NCI-H226 (cell line): ENCODE measurements around the gene FPR1.

ENCODE experiments used
- DNase-seq: peaks from one replicate; pipeline ENCODE4 v3.0.0-alpha.2; 2015

FPR1 gene

DNA sequence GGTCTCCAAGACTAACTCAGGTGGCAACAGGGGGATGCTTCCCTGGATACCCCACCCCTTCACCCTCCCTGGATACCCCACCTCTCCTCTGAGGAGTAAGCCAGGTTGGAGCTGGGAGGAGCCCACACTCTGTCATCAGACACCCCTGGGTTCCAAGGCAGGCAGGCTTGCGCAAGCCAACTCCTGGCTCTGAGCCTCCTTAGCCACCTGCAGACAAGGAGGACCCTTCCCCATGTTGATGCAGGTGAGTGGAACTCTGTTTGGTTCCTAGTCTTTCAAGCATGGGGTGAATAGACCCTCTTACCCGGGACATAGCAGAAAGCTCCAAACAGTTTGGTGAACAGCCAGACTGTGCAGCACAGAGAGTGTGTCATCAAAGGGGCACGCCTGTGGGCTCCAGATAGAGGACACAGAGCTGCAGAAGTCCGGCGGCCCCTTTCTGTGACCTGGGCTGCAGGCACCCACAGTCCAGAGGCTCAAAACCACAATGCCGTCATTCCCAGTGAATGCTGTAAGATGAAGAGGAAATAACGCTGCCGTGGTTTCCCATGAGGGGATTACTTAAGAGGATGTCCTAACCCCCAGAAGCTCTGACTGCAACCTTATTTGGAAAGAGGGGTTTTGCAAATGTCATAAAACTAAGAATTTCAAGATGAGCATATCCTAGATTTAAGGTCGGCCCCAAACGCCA lies 15.8 kb downstream of the FPR1 start:
- DNase-seq, result peak; percentile 31

DNA sequence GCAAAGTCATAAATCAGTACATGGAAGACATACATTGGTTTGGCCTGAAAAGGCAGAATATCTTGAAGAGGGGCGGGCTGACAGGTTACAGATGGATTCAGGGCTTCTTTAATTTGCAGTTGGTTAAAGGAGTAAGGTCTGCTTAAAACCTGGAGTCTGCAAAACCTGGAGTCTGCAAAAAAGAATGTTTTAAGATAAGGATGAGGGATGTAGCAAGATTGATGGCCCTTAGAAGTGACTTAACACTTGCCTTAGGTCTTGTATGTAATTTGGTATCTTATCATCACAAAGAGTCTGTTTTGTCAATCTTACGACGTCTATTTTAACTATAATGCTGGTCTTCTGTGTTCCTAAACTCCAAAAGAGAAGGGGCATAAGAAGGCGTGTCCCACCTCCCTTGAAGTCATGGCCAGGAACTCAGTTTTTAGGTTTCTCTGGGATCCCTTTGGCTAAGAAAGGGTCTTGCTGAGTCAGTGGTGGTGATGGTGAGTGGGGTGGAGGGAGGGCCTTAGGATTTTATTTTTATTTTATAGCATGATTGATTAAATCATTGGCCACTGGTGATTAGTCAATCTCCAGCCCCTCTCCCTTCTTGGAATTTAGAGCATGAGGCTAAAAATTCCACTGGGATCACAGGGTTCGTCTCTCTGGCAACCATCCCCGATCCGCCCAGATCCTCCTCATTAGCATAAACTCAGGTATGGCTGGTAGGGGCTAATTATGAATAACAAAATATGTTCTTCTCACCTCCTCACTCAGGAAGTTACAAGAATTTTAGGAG lies 17.7 kb downstream of the FPR1 start:
- DNase-seq, result peak; percentile 33

DNA sequence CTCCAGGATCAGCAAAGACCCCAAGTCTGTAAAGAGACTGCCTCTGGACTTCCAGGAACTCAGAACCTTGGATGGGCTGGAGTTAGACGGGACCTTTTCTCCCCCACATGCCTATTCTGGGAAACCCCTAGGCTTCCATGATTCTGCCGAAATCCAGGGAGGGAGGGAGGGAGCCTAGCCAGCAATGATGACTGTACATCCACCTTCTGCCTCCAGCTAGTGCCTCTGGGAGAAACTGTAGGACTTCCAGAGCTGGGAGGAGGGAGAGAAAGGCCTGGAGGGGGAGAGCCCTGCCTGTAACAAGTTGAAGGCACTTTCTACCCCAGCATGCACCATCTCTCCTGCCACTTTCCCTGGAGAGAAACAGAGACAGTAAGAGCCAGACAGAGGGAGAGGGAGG lies 21.9 kb downstream of the FPR1 start:
- peak; percentile 75 for DNase-seq

DNA sequence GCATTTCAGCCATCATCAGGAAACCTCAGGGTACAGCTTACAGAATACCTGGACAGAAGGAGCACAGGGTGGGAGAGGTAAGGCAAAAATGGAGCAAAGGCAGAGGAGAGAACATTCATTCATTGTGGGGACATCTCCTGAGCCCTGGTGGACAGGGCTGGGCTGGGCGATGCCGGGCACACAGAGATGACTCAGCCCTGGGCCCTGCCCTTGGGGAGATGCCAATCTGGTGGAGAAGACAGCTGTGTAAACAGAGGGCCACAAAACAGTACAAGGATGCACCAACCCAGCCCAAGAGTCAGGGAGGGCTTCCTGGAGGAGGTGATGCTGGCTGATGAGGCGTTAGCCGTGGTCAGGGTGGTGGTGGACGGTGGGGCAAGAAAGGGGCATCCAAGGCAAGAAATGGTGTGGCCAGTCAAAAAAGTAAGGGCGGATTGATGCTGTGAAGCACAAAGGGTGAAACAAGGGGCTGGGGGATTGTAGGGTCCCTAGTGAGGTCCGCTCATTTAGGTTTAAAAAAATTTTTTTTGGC lies 24.3 kb downstream of the FPR1 start:
- DNase-seq, result peak; percentile 63

- peak; percentile 99 for DNase-seq
These were observed 25.6 kb downstream of the FPR1 start for GRCh38 chr19:51726049-51726448.

DNA sequence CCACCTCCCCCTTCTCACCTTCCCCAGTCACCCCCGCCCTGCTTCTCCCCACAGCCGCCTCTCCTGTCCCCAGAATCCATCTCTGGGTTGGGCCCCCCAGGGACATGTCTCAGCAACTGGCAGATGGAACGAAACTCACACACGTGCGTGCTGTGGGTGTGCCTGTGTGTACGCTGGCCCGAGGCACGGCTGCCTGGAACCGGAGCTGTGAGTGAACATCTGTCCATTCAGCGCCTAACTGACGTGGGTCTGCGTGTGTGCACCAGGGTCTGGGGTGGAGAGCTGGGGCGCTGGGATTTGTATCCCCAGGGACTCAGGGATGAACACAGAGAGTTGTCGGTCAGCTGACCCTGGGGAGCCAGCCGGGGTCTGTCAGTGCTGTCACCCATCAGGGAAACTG lies 27.1 kb downstream of the FPR1 start:
- no peak for DNase-seq

DNA sequence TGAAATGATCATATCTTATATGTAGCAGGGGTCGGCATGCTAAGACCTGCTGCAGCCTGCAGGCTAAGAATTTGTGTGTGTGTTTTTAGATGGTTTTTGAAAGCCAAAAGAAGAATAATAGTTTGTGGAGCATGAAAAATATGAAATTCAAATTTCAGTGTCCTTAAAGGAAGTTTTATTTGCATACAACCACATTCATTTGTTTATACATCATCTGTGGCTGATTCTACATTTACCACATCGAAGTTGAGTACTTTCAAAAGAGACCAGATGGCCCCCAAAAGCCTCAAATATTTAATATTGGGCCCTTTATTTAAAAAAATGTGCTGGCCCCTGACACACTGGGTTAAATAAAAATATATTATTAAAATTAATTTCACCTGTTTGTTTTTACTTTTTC lies 29.2 kb downstream of the FPR1 start:
- DNase-seq, result no peak

GRCh38 chr19:51721905-51722304 lies 29.8 kb downstream of the FPR1 start:
- no peak for DNase-seq

DNA sequence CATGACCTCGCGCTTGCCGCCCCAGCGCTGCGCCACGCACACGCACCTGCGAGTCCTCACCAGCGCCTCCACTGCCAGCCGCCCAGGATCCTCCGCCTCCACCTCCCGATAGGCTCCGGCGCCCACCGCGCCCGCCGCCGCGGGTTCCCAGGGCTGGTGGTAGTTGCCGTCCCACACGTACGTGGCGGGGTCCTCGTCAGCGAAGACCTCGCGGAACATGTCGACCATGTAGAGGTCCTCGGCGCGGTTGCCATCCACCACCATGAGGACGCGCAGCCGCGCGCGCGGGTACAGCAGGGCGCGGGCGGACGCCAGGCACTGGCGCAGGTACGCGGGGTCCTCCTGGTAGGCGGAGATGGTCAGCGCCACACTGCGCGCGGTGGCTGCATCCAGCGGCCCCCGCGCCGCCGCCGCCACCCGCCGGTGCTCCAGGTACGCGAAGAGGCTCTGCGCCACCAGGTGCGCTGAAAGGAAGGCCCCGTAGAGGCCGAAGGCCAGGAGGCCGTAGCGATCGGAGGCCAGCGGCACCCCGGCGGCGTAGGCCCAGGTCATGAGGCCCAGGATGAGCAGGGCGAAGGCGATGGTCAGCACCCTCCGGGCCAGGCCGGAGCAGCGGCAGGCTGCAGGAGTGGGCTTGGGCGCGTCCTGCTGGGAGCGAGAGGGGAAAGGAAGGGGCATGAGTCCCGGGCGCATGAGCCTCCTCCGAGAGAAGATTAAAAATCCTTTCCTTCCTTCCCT lies 32.3 kb downstream of the FPR1 start:
- no peak for DNase-seq

- DNase-seq, result no peak
These were observed 34.8 kb downstream of the FPR1 start for GRCh38 chr19:51716925-51717324.

DNA sequence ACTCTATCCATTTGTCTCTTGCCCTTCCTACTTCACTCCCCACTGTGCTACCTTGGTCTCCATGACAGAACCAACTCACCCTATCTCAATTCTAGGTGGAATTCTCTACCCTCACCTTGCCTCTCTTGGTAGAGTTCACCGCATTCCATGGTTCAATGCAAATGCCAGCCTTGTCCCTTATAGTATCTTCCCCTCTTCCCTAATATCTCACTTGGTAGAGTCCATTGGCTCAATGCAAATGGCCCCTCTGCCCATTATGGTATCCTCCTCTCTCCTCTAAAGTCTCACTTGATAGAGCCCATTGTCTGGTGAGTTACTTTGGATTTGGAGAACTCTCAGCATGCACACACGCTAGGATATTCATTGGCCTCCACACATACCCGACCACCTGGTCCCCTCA lies 35.8 kb downstream of the FPR1 start:
- DNase-seq, result no peak

GRCh38 chr19:51714848-51715247 lies 36.8 kb downstream of the FPR1 start:
- DNase-seq, result no peak

DNA sequence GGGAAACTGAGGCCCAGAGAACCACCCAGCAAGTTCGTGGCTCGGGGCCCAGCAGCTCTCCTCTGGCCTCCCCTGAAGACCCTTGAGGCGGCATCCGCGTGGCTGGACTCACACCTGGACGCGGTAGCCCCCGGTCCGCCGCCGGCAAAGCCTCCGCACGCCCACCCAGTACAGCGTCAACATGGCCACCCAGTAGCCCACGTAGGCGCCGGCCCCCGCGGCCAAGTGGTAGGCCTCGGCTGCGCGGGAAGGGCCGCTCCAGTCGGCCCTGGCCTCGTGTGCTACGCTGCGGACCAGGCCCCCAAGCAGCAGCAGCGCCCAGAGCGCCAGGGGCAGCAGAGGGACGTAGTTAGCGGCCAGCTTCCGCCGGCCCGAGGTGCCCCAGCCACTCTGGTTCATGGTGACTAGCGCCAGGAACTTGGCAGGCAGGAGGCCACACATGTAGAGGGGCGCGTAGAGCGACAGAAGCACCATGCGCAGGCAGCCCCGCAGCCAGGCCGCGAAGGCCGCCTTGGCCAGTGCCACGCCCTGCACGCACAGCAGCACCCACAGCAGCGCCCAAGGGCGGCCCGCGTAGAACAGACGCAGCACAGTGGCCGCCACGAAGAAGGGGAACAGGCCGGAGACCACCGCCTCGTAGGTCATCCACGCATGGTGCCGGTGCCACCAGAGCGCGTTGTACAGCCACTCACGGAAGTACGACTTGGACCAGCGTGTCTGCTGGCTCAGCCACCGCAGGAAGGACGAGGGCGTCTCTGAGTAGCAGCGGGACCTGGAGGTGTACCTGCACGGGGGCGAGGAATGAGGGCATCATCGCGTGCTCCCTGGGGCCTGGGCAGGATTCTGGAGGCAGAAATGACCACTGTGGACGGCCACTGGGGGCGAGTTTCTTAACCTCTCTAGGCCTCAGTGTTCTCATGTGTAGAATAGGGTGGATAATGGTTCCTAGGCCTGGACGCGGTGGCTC lies 38.1 kb downstream of the FPR1 start:
- DNase-seq, result no peak

- peak; percentile 48 for DNase-seq
These were observed 39.1 kb downstream of the FPR1 start for GRCh38 chr19:51712461-51713081.

- no peak for DNase-seq
These were observed 40.0 kb downstream of the FPR1 start for GRCh38 chr19:51711702-51712101.

- peak; percentile 35 for DNase-seq
These were observed 41.5 kb downstream of the FPR1 start for GRCh38 chr19:51710163-51710562.

DNA sequence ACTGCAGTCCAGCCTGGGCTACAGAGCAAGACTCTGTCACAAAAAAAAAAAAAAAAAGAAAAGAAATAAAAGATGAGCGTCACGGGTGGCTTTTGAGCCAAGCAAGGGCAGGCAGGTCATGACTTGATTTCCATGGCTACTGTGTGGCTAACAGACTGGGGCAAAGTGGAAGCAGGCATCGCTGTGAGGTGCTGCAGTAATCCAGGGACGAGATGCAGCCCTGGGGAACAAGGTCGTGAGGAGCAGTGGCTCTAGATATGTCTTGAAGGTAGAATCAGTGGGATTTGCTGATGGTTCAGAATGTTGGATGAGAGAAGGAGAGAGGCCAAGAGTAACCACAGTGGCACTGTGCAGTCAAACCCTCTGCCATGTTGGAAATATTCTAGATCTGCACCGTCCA lies 42.1 kb downstream of the FPR1 start:
- no peak for DNase-seq

DNA sequence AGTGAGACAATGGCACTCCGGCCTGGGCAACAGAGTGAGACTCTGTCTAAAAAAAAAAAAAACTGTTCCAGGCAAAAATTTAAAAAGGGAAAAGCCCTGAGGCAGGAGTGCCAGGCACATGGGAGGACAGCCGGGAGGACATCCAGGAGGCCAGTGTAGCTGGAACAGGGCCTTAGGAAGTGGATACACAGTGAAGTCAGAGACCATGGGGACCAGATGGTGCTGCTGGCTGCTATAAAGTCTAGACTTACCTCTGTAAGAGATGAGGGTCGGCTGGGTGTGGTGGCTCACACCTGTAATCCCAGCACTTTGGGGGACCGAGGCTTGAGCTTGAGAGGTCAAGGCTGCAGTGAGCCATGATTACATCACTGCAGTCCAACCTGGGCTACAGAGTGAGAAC lies 42.9 kb downstream of the FPR1 start:
- DNase-seq, result no peak

GRCh38 chr19:51706885-51707284 lies 44.8 kb downstream of the FPR1 start:
- DNase-seq, result no peak

DNA sequence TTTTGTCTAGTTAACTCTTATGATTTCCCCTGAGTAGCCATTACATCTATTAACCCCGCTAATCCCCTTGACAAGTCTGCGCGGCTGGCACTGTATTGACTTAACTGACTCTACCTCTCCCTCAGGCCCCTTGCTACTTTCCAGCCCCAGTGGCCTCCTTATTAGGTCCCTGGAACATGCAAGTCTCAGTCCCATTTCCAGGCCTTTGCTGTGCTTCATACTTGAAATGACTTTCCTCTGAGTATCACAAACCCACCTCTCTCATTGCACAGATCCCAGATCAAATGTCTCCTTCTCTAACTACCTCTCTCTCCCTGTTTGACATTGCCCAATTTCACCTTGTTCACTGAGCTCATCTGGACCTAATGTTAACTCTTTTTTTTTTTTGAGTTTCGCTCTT lies 45.4 kb downstream of the FPR1 start:
- no peak for DNase-seq

DNA sequence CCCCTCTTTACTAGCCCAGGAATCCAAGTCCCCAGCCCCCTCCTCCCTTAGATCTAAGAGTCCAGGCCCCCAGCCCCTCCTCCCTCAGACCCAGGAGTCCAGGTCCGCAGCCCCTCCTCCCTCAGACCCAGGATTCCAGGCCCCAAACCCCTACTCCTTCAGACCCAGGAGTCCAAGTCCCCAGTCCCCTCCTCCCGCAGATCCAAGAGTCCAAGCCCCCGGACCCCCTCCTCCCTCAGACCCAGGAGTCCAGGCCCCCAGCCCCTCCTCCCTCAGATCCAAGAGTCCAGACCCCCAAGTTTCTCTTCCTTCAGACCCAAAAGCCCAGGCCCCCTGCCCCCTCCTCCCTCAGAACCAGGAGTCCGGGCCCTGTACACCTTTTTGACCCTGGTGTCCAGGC lies 47.1 kb downstream of the FPR1 start:
- no peak for DNase-seq
